Thyroid gland (tissue), 4 donors: ENCODE data around the gene OVCA2.

Experiments used
- CTCF ChIP-seq, 6 experiments: fragments of 200-600 bp in 3 of 6; fragments of 450-650 bp in 3 of 6; sonication (generic) in 3 of 6; IDR thresholded peaks; one replicate each; pipeline ENCODE4 v1.5.1; 2016 to 2019; ENCODE audit warnings: antibody characterized with exemption in 6 of 6, mild to moderate bottlenecking in 2 of 6, inconsistent platforms in 1 of 6, moderate library complexity in 1 of 6
- POLR2A ChIP-seq, 2 donors: fragments of 450-650 bp; IDR thresholded peaks; one replicate each; pipeline ENCODE4 v1.6.1; 2017; ENCODE audit warnings: antibody characterized with exemption in 2 of 2, mild to moderate bottlenecking in 2 of 2, moderate library complexity in 1 of 2

- TF ChIP-seq POLR2A (IDR thresholded peaks at IDR 0.05) (no peak), CTCF (IDR thresholded peaks at IDR 0.05) (no peak)
Measured at GRCh38 chr17:1997927-1998742, 43.7 kb upstream of the OVCA2 start.
